K562 (cell line): ENCODE measurements around the gene RNF181. TPM values are rescaled to one million over a fixed set of nuclear protein-coding genes. Genes with fewer than 3 reads are reported as not detected.
A peak's percentile ranks its signal among the peaks of the same experiment; 100 is the strongest.

Experiments used
- ARID1B ChIP-seq: fragments of 450-650 bp; IDR thresholded peaks from 2 replicates; pipeline ENCODE4 v1.6.1; 2016; ENCODE audit warnings: antibody characterized with exemption, mild to moderate bottlenecking, inconsistent platforms
- ATF1 ChIP-seq, 2 experiments: fragments of 450-650 bp in 1 of 2; IDR thresholded peaks; 2 replicates each; pipeline ENCODE4 v1.6.1; 2016; ENCODE audit warnings: missing compliant biosample characterization in 1 of 2, missing genetic modification characterization in 1 of 2
- EGR1 ChIP-seq: fragments of 450-650 bp; conservative IDR thresholded peaks from 2 replicates; pipeline ENCODE4 v1.6.1; 2017; ENCODE audit warnings: mild to moderate bottlenecking
- ETS1 ChIP-seq: conservative IDR thresholded peaks from 2 replicates; pipeline ENCODE4 v1.6.1; 2011; ENCODE audit warnings: low read depth, mild to moderate bottlenecking, low read length; ENCODE audit not compliant: control insufficient read depth
- MYBL2 ChIP-seq, 2 experiments: fragments of 450-650 bp in 1 of 2; sonication (generic) in 1 of 2; formaldehyde crosslinking in 1 of 2; IDR thresholded peaks; 2 replicates each; pipeline versions ENCODE4 v1.6.1 to v1.8.1; 2017 to 2022; ENCODE audit warnings: borderline replicate concordance in 1 of 2, inconsistent platforms in 1 of 2, low read depth in 1 of 2, mild to moderate bottlenecking in 1 of 2, missing genetic modification reagents in 1 of 2, moderate library complexity in 1 of 2
- NELFE ChIP-seq: IDR thresholded peaks from 2 replicates; pipeline ENCODE4 v1.6.1; 2011; ENCODE audit warnings: mild to moderate bottlenecking; ENCODE audit not compliant: insufficient read depth, insufficient read length
- SMARCB1 ChIP-seq: IDR thresholded peaks from 2 replicates; pipeline ENCODE4 v1.6.1; 2011; ENCODE audit warnings: improper control_type of control experiment, low read depth; ENCODE audit not compliant: insufficient read length
- THRAP3 ChIP-seq: fragments of 450-650 bp; IDR thresholded peaks from 2 replicates; pipeline ENCODE4 v1.6.1; 2016; ENCODE audit warnings: mild to moderate bottlenecking, inconsistent platforms, borderline replicate concordance
- ZBTB7A ChIP-seq: IDR thresholded peaks from 2 replicates; pipeline ENCODE4 v1.6.1; 2011; ENCODE audit warnings: low read depth, mild to moderate bottlenecking, low read length, moderate library complexity, borderline replicate concordance; ENCODE audit not compliant: control insufficient read depth
- ZNF133 ChIP-seq: fragments of 250-450 bp; sonication (Bioruptor Pico); IDR thresholded peaks from 2 replicates; pipeline ENCODE4 v1.4.0; 2020; ENCODE audit warnings: mild to moderate bottlenecking
- polyA plus RNA-seq, 8 experiments: library from polyadenylated mRNA; depleted of rRNA in 4 of 8; stranded (reverse) in 5 of 8; unstranded in 3 of 8; fragments of >200 nt; fragmentation: Nextera tagmentation in 2 of 8; fragmentation: Illumina TruSeq in 1 of 8; extraction: Ambion mirVana in 2 of 8; extraction: Trizol in 1 of 8; gene quantifications; 2 replicates each; pipeline versions ENCODE4 v1.2.1 to v1.2.3, GENCODE V29; 2011 to 2014; ENCODE audit warnings: inconsistent platforms in 1 of 8, missing spikeins in 1 of 8
- total RNA-seq, 7 experiments: library from RNA; depleted of rRNA in 6 of 7; stranded (reverse); fragments of >200 nt in 6 of 7; fragmentation: Illumina TruSeq in 2 of 7; extraction: Trizol in 2 of 7; gene quantifications; 2 replicates each; pipeline versions ENCODE4 v1.2.1 to v1.2.3, GENCODE V29; 2011 to 2021; ENCODE audit warnings: low replicate concordance in 1 of 7
- TF ChIP-seq, protein P1 (sequence below): fragments of 250-450 bp; sonication (Bioruptor Pico); IDR thresholded peaks from 2 replicates; pipeline ENCODE4 v1.6.1; 2021; ENCODE audit warnings: mild to moderate bottlenecking
- TF ChIP-seq, protein P2 (sequence below): IDR thresholded peaks from 3 replicates; pipeline ENCODE4 v1.6.1; 2011; ENCODE audit warnings: borderline replicate concordance, mild to moderate bottlenecking, moderate library complexity; ENCODE audit not compliant: insufficient read length; ENCODE audit errors: extremely low read depth

The RNF181 gene
- total and polyA plus RNA-seq, 9 of the 15 experiments (the other 6 are each of a cell fraction or from before 2014, with no cell fraction given): 139 to 492 (median 253) TPM

- TF ChIP-seq MYBL2 (IDR thresholded peaks at IDR 0.05; ENCODE audit: low read depth) (no peak), MYBL2 (CRISPR knock-in tag; IDR thresholded peaks at IDR 0.05; ENCODE audit: borderline replicate concordance) (no peak), NELFE (no peak), ZNF133 (no peak), ARID1B (peak; percentile 45), ZBTB7A (peak; percentile 21; the same call in 1 of the 2 replicates), SMARCB1 (no peak), THRAP3 (no peak), EGR1 (peak; percentile 72), ETS1 (no peak), ATF1 (CRISPR knock-in tag; IDR thresholded peaks at IDR 0.05) (no peak), ATF1 (tag; IDR thresholded peaks at IDR 0.05) (no peak)
- TF ChIP-seq, protein P1, sequence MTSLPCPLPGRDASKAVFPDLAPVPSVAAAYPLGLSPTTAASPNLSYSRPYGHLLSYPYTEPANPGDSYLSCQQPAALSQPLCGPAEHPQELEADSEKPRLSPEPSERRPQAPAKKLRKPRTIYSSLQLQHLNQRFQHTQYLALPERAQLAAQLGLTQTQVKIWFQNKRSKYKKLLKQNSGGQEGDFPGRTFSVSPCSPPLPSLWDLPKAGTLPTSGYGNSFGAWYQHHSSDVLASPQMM (CRISPR knock-in tag): no peak
- TF ChIP-seq, protein P2, sequence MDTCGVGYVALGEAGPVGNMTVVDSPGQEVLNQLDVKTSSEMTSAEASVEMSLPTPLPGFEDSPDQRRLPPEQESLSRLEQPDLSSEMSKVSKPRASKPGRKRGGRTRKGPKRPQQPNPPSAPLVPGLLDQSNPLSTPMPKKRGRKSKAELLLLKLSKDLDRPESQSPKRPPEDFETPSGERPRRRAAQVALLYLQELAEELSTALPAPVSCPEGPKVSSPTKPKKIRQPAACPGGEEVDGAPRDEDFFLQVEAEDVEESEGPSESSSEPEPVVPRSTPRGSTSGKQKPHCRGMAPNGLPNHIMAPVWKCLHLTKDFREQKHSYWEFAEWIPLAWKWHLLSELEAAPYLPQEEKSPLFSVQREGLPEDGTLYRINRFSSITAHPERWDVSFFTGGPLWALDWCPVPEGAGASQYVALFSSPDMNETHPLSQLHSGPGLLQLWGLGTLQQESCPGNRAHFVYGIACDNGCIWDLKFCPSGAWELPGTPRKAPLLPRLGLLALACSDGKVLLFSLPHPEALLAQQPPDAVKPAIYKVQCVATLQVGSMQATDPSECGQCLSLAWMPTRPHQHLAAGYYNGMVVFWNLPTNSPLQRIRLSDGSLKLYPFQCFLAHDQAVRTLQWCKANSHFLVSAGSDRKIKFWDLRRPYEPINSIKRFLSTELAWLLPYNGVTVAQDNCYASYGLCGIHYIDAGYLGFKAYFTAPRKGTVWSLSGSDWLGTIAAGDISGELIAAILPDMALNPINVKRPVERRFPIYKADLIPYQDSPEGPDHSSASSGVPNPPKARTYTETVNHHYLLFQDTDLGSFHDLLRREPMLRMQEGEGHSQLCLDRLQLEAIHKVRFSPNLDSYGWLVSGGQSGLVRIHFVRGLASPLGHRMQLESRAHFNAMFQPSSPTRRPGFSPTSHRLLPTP: no peak
- TF ChIP-seq, all 486 proteins: peak for 12
Measured at GRCh38 chr2:85596026-85596333, 435 bp downstream of the RNF181 start (continued).
